ENCODE measurements around the gene EFHC1. TPM values are rescaled to one million over a fixed set of nuclear protein-coding genes. Genes with fewer than 3 reads are reported as not detected.

Gene EFHC1
- total RNA-seq, 1 donor from 2014 or later, result 25.6 TPM

DNA sequence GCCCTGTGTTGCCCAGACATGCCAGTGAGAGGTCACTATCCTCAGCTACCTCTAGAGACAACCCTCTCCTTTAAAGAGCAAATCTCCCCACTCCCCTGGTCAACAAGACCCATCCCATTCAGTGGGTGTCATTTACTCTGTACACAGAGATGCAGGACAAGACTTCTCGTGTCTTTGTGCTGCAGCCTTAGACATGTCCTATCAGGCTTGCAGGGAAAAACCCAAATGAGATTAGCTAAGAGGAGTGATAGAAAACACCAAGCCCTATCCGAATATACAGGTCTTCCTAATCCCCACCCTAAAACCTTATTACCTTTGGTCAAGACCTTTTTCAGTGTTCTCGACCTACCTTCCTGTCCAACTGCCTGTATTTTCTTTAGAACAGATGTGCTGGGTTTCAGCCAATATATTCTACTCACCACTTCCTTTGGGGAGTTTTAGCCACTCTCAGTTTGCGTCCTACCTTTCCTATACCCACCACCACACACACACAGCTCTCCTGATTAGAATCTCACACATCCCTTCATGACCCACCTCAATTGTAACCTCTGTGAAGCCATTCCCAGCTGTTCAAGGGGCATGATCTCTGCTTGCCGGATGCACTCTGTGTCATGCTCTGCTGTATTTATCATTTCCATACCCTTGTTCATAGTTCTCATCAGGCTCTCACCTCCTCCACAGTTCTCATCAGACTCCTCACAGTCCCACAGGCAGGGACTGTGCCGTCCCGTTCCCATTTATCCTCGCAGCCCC, 117.0 kb downstream of the EFHC1 start:
- Histone ChIP-seq H3K9ac (ENCODE audit: low read length) (peak overlapping the region; percentile 72), H3K36me3 (ENCODE audit: insufficient read depth, low read length) (peaks cover 13% of the 10 kb centered on the region), H3K27me3 (ENCODE audit: insufficient read depth, low read length) (no peaks in the 10 kb centered on the region), H3K79me2 (ENCODE audit: insufficient read depth, low read length) (peaks cover 82% of the 10 kb centered on the region), H3K9me3 (ENCODE audit: insufficient read depth, low read depth, low read length) (no peaks in the 10 kb centered on the region), H3K4me2 (ENCODE audit: low read length) (peak overlapping the region; percentile 76), H3K4me3 (ENCODE audit: insufficient read depth, low read depth, low read length) (no peak overlapping the region), H4K20me1 (ENCODE audit: insufficient read depth, low read length) (no peaks in the 10 kb centered on the region), H3K27ac (ENCODE audit: low read depth, low read length) (peak overlapping the region; percentile 88), H2AFZ (ENCODE audit: low read depth, low read length) (no peak overlapping the region), H3K4me1 (ENCODE audit: insufficient read depth, low read length) (peaks cover 64% of the 10 kb centered on the region)
- no peak overlapping the region for H3K4me3 Mint-ChIP-seq (ENCODE audit: unreplicated experiment)
- peaks cover 67% of the 10 kb centered on the region for H3K4me1 Mint-ChIP-seq (ENCODE audit: low read depth, unreplicated experiment)
- H3K36me3 Mint-ChIP-seq (ENCODE audit: low read depth, unreplicated experiment), result peaks cover 22% of the 10 kb centered on the region
- FAIRE-seq, result no peak
- no peak for DNase-seq (ENCODE audit: low read depth)
- TF ChIP-seq, protein P1, sequence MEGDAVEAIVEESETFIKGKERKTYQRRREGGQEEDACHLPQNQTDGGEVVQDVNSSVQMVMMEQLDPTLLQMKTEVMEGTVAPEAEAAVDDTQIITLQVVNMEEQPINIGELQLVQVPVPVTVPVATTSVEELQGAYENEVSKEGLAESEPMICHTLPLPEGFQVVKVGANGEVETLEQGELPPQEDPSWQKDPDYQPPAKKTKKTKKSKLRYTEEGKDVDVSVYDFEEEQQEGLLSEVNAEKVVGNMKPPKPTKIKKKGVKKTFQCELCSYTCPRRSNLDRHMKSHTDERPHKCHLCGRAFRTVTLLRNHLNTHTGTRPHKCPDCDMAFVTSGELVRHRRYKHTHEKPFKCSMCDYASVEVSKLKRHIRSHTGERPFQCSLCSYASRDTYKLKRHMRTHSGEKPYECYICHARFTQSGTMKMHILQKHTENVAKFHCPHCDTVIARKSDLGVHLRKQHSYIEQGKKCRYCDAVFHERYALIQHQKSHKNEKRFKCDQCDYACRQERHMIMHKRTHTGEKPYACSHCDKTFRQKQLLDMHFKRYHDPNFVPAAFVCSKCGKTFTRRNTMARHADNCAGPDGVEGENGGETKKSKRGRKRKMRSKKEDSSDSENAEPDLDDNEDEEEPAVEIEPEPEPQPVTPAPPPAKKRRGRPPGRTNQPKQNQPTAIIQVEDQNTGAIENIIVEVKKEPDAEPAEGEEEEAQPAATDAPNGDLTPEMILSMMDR (IDR thresholded peaks at IDR 0.05; ENCODE audit: insufficient read depth, low read depth, low read length), result no peak
- no peak for TF ChIP-seq EZH2 (IDR thresholded peaks at IDR 0.05; ENCODE audit: insufficient read depth, low read length)
- no peaks in the 10 kb centered on the region for H3K9me3 Mint-ChIP-seq (ENCODE audit: unreplicated experiment)
- peak overlapping the region; percentile 99 for H3K27ac Mint-ChIP-seq (ENCODE audit: unreplicated experiment)
- no peaks in the 10 kb centered on the region for H3K27me3 Mint-ChIP-seq (ENCODE audit: low read depth, unreplicated experiment)

DNA sequence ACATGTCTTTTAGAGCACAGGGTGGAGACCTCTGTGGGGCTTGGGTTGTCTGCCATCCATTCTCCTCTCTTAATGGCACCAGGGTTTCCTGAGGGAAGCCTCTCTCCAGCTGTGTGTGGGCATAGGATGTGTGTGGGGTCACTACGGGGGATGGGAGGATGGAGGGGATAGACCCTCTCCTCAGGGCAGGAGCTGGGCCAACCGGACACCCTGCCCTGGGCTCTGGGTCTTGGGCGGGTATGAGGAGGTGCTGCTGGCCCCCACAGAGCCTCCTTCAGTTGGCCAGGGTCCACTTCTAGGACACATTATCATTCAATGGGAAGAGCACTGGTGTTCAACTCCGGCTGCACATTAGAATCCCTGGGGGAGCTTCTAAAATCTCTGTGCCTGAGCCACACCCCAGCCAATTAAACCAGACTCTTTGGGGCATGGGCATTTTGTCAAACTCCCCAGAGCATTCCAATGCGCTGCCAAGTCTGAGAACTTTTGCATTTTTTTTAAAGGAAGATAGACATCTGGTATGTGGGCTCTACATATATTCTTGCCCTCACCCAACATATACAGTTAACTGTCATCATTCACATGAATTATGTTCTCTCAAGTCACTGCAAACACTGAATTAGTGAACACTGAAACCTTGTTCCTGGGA, 118.2 kb downstream of the EFHC1 start:
- Mint-ChIP-seq H3K9me3 (ENCODE audit: unreplicated experiment) (no peaks in the 10 kb centered on the region), H3K36me3 (ENCODE audit: low read depth, unreplicated experiment) (peaks cover 21% of the 10 kb centered on the region), H3K4me3 (ENCODE audit: unreplicated experiment) (peak overlapping the region; percentile 45), H3K27me3 (ENCODE audit: low read depth, unreplicated experiment) (no peaks in the 10 kb centered on the region), H3K27ac (ENCODE audit: unreplicated experiment) (peak overlapping the region; percentile 99), H3K4me1 (ENCODE audit: low read depth, unreplicated experiment) (peaks cover 76% of the 10 kb centered on the region)
- H4K20me1 ChIP-seq (ENCODE audit: insufficient read depth, low read length), result no peaks in the 10 kb centered on the region
- no peak for FAIRE-seq
- H3K27me3 ChIP-seq (ENCODE audit: insufficient read depth, low read length), result no peaks in the 10 kb centered on the region
- peak overlapping the region; percentile 76 for H3K4me2 ChIP-seq (ENCODE audit: low read length)
- DNase-seq (ENCODE audit: low read depth), result no peak
- H3K4me3 ChIP-seq (ENCODE audit: insufficient read depth, low read depth, low read length), result peak overlapping the region; percentile 12
- no peak for TF ChIP-seq EZH2 (IDR thresholded peaks at IDR 0.05; ENCODE audit: insufficient read depth, low read length)
- TF ChIP-seq, protein P1 (IDR thresholded peaks at IDR 0.05; ENCODE audit: insufficient read depth, low read depth, low read length), result no peak
- H3K9ac ChIP-seq (ENCODE audit: low read length), result peak overlapping the region; percentile 72
- peaks cover 87% of the 10 kb centered on the region for H3K79me2 ChIP-seq (ENCODE audit: insufficient read depth, low read length)
- H3K36me3 ChIP-seq (ENCODE audit: insufficient read depth, low read length), result peaks cover 10% of the 10 kb centered on the region
- H3K9me3 ChIP-seq (ENCODE audit: insufficient read depth, low read depth, low read length), result no peaks in the 10 kb centered on the region
- H3K4me1 ChIP-seq (ENCODE audit: insufficient read depth, low read length), result peaks cover 72% of the 10 kb centered on the region
- no peak overlapping the region for H2AFZ ChIP-seq (ENCODE audit: low read depth, low read length)
- H3K27ac ChIP-seq (ENCODE audit: low read depth, low read length), result peak overlapping the region; percentile 88

All from astrocyte (in vitro differentiated cells and primary cell).